Activated T-helper 1 cell treated with Interleukin-2 at 50 U/mL for 16 hours (primary cell): ENCODE results near the gene PCBP3.
A peak's percentile ranks its signal among the peaks of the same experiment; 100 is the strongest.
"Not testable (repeated sequence)": the region's sequence is repeated elsewhere in the genome, so short reads cannot be mapped to it uniquely, and the experiment has no call there.

Experiments used
- DNase-seq: peaks from one replicate; pipeline ENCODE4 v3.0.0-alpha.2; 2020; ENCODE audit warnings: low read depth

Gene PCBP3

GRCh38 chr21:45808663-45809062, 165.1 kb downstream of the PCBP3 start:
- DNase-seq, result not testable (repeated sequence)

- DNase-seq, result no peak
Observed at GRCh38 chr21:45809421-45809820, 165.9 kb downstream of the PCBP3 start.

GRCh38 chr21:45811136-45811535, 167.6 kb downstream of the PCBP3 start:
- no peak for DNase-seq

- DNase-seq, result not testable (repeated sequence)
Observed at GRCh38 chr21:45814210-45814940, 170.8 kb downstream of the PCBP3 start.

- DNase-seq, result not testable (repeated sequence)
Observed at GRCh38 chr21:45815781-45816180, 172.3 kb downstream of the PCBP3 start.

GRCh38 chr21:45816794-45817193, 173.3 kb downstream of the PCBP3 start:
- DNase-seq, result no peak

GRCh38 chr21:45817345-45817744, 173.8 kb downstream of the PCBP3 start:
- no peak for DNase-seq

- no peak for DNase-seq
Observed at GRCh38 chr21:45818276-45818903, 174.9 kb downstream of the PCBP3 start.

- peak; percentile 25 for DNase-seq
Observed at GRCh38 chr21:45818904-45819285, 175.4 kb downstream of the PCBP3 start.

- no peak for DNase-seq
Observed at GRCh38 chr21:45819478-45820170, 176.1 kb downstream of the PCBP3 start.

GRCh38 chr21:45820171-45821091, 176.9 kb downstream of the PCBP3 start:
- peak; percentile 64 for DNase-seq

GRCh38 chr21:45821315-45821962, 177.9 kb downstream of the PCBP3 start:
- no peak for DNase-seq

GRCh38 chr21:45821998-45822397, 178.5 kb downstream of the PCBP3 start:
- no peak for DNase-seq

- no peak for DNase-seq
Observed at GRCh38 chr21:45822429-45823099, 179.0 kb downstream of the PCBP3 start.

- no peak for DNase-seq
Observed at GRCh38 chr21:45823100-45823681, 179.7 kb downstream of the PCBP3 start.

- no peak for DNase-seq
Observed at GRCh38 chr21:45824546-45825215, 181.2 kb downstream of the PCBP3 start.

GRCh38 chr21:45825219-45825618, 181.7 kb downstream of the PCBP3 start:
- DNase-seq, result no peak

GRCh38 chr21:45826676-45827301, 183.3 kb downstream of the PCBP3 start:
- no peak for DNase-seq

GRCh38 chr21:45827302-45827692, 183.8 kb downstream of the PCBP3 start:
- DNase-seq, result no peak
